HT1080 (cell line): ENCODE results near the gene HRK. TPM values are rescaled to one million over a fixed set of nuclear protein-coding genes. Genes with fewer than 3 reads are reported as not detected.

Experiments
- DNase-seq: peaks from one replicate; pipeline ENCODE4 v3.0.0-alpha.2; 2015; ENCODE audit warnings: low read depth
- polyA plus RNA-seq, 2 experiments: library from polyadenylated mRNA; depleted of rRNA; stranded (reverse); fragments of >200 nt; gene quantifications; 2 replicates each; pipeline ENCODE4 v1.2.3, GENCODE V29; 2015
- total RNA-seq: library from RNA; depleted of rRNA; stranded (reverse); fragments of >200 nt; shearing (Covaris generic); gene quantifications from 2 replicates; pipeline ENCODE4 v1.2.3, GENCODE V29; 2014; rRNA removed

The HRK gene
- 0.06 and 0.07 TPM in 2 replicates for total RNA-seq
- polyA plus RNA-seq (2015; cell fraction: cytosol; rRNA removed), result 0.01 TPM in 1 of 2 replicates, not detected in the other
- not detected in 2 replicates for polyA plus RNA-seq (2015; cell fraction: nucleus; rRNA removed)

GRCh38 chr12:116881325-116881876, at the start of gene HRK:
TSS of gene HRK (minus strand) at chr12:116881441. CDS start at chr12:116881307, 134 bp downstream.
- DNase-seq, result no peak

GRCh38 chr12:116929885-116930284, 48.6 kb upstream of the HRK start:
- no peak for DNase-seq

GRCh38 chr12:116928504-116928903, 47.3 kb upstream of the HRK start:
- DNase-seq, result no peak

DNA sequence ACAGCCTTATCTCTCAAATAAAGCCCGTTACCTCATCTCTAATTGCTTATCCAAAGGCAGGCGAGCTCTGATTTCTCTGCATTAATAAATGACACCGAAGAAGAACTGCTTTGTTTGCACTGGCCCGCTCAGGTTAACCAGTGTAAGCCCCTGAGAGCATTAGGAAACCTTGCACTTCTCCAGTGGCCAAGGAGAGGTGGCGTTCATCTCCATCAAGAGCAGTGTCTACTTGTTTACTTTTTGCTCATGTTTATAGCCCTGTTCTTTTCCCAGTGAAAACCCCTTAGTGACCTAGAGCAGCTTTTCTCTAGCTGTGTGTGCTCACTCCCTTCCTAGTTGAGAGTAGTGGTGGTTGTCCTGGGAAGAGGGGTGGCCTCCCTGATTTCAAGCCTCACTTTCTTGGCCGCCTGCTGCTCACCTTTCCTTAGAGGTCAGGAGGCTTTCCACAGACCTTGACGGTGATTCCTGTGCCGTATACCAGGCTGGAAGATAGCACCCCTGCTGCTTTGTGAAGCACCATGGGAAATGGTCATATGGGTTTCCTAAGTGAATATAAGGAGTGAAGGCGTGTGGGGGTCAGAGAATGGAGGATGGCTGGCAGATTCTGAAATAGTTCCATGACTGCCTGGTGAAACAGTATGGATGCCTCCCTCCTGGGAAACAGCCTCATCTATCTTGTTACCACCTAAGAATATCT, 46.2 kb upstream of the HRK start:
- DNase-seq, result no peak

GRCh38 chr12:116926283-116927243, 45.3 kb upstream of the HRK start:
- DNase-seq, result no peak

DNA sequence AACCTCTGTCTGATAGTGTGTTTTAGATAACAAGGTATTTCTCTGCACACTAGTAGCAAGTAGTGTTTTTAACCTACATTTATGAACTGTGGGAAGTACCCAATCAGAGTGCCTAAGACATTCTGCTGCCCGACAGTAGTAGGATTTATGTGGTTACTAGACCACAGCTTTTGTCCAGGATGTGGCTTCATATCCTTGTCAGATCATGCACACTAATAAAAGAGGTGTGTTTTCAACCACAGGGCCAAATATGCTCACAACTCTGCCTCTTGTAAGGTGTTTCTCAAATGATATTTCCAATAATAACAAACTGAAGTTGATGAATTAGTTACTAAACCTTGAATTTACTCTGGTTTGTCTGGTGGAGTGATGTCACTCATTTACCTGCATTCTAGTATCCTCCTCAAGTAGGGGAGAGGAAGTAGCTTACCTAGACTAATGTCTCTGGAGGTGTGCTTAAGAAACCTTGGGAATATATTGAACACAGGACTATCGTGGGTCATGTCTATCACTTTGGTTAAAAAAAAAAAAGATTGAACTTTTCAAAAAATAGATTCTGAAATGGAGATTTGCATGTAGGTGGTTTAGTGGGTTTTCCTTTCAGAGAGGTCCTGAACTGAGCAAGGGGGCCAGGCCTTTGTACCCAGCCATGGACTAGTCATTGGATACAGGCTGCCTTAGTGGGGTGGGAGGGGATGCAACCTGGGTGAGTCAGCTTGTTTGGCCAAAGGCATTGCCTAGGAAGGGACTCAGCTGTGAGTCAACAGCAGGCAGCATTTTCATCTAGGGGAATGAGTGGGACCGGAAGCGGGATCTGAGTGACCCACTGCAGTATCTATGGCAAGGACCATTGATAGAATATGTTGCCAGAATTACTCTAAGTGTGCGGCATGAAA, 43.6 kb upstream of the HRK start:
- DNase-seq, result peak; percentile 93

DNA sequence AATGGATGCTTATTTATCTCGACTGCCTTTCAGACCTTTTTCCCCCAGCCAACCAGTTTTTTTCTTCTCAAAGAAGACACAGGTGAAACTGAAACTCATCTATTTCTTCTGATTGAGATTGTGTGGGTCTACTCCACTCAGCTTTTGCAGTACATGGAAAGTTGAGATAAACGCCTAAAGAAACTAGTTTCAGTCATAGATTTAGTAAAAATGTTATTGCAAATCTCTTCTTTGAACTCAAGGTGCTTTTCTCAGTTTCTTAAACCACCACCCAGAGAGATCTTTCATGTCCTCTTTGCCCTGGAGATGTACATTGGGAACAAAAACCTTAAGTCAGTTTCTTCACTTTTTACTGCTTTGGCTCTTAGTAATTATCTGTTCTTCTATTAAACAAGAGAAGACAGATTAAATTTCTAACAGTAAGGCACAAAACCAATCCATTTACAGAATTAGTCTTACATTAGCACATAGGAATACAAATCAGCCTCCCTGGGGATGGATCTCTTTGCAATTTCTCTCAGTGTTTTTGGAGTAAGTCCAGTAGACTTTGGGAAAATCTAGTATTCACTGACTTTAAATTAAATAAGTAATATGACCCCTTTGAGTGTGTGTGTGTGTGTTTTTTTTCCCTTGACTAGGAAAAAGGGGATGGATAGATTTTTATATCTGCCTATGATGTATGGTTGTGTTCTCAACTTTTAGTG, 41.1 kb upstream of the HRK start:
- DNase-seq, result no peak

- no peak for DNase-seq
Measured at GRCh38 chr12:116920939-116921338, 39.7 kb upstream of the HRK start.

DNA sequence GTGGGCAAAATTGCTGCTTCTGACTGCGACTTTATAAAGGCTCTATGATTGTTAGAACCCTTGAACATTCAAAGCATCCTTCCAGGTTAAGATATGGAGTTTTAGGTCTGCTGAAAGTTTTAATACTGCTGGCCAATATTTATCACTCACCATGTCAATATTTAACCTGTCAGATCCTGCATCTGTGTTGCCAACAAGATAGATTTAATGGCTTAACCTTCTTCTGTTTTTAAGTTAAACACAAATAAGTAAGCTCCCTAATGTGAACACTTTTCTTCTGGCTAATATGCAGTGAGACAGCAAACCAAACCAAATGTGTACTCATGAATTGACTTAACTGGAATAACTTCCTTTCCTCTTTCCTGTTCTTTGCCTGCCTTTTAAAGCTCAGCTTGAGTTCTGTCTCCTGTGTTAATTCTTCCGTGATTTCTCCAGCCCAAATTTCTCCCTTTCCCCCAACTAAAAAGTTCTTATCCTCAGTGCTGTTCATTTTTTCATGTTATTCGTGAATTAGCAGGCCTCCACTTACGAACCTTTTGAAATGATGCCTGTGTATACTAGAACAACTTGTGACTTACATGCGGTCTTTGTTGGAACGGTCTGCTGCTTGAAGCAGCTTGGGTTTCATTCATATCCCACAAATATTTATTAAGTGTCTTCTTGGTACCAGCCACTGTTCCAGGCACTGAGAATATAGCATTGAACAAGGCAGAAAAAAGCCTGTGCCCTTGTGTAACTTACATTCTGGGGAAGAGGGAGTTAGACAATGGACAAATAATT, 38.7 kb upstream of the HRK start:
- no peak for DNase-seq

GRCh38 chr12:116919247-116919661, 38.0 kb upstream of the HRK start:
- no peak for DNase-seq

DNA sequence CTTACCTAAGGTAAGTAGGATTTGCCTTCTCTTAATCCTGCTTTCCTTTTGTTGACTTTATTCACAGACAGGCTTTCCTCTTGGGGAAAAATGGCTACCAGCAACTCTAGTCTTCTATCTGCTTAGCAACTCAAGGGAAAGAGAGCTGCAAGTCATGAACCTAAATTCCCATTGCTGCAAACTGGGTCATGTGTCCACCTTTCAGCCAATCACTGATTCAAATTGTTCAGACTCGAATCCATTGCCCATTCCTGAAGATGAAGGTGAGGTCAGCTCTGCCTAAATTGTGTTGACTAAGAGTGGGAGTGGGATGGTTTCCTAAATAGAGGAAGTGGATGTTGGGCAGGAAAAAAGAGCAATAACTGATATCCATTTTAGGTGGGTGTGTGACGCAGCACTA, 37.2 kb upstream of the HRK start:
- DNase-seq, result no peak

- DNase-seq, result peak; percentile 94
Measured at GRCh38 chr12:116916714-116917114, 35.5 kb upstream of the HRK start.

- DNase-seq, result peak; percentile 39
Measured at GRCh38 chr12:116916122-116916521, 34.9 kb upstream of the HRK start.

DNA sequence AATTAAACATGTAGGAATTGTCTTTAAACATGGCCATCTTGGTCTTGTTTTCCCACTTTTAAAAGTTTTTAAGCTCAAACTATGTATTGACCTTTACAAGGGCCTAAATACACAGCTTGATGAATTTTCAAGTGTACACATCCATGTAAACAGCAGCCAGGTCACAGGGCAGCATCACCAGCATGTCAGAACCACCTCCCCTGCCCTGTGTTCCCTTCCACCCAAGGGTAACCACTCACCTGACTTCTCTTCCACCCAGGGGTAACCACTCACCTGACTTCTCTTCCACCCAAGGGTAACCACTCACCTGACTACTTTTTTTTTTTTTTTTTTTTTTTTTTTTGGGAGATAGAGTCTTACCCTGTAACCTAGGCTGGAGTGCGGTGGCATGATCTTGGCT, 34.1 kb upstream of the HRK start:
- no peak for DNase-seq

GRCh38 chr12:116910645-116911451, 29.6 kb upstream of the HRK start, which contains the start of gene FBXW8:
TSS of gene FBXW8 (plus strand) at chr12:116910950. CDS start at chr12:116911038, 88 bp downstream.
- DNase-seq, result peak; percentile 83

GRCh38 chr12:116910280-116910644, 29.0 kb upstream of the HRK start:
- DNase-seq, result no peak

DNA sequence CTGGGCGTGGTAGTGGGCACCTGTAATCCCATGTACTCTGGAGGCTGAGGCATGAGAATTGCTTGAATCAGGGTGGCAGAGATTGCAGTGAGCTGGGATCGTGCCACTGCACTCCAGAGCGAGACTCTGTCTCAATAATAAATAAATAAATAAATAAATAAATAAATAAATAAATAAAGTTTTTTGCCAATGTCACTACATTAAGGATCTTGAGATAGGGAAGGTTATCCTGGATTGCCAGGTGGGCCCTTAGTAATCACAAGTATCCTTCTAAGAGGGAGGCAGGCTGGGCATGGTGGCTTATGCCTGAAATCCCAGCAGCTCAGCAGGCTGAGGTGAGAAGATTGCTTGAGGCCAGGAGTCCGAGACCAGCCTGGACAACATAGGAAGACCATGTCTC, 25.0 kb upstream of the HRK start:
- no peak for DNase-seq

DNA sequence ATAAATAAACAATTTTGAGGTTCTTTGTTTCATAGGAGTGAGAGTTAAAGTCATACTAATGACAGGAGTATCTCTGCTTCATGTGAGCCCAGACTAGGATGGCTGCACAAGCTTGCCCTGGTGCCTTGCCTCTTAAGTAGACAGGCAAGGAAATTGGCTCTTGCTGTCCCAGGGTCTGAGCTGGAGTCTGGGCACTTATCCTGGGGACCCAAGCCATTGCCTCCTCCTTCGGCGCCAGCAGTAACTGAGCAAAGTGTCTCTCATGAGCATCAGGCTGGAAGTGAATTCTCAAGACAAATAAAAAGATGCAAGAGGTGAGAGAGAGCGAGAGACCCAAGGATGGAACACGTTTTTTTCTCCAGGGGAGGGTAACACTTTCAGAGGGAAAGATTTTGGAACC, 22.6 kb upstream of the HRK start:
- DNase-seq, result no peak
